ENCODE data around the gene CELF4. TPM values are rescaled to one million over a fixed set of nuclear protein-coding genes. Genes with fewer than 3 reads are reported as not detected.
A peak's percentile ranks its signal among the peaks of the same experiment; 100 is the strongest.

The CELF4 gene
- 29.2 TPM for polyA plus RNA-seq (2012; ENCODE audit: insufficient read depth, insufficient read length, low read depth)

DNA sequence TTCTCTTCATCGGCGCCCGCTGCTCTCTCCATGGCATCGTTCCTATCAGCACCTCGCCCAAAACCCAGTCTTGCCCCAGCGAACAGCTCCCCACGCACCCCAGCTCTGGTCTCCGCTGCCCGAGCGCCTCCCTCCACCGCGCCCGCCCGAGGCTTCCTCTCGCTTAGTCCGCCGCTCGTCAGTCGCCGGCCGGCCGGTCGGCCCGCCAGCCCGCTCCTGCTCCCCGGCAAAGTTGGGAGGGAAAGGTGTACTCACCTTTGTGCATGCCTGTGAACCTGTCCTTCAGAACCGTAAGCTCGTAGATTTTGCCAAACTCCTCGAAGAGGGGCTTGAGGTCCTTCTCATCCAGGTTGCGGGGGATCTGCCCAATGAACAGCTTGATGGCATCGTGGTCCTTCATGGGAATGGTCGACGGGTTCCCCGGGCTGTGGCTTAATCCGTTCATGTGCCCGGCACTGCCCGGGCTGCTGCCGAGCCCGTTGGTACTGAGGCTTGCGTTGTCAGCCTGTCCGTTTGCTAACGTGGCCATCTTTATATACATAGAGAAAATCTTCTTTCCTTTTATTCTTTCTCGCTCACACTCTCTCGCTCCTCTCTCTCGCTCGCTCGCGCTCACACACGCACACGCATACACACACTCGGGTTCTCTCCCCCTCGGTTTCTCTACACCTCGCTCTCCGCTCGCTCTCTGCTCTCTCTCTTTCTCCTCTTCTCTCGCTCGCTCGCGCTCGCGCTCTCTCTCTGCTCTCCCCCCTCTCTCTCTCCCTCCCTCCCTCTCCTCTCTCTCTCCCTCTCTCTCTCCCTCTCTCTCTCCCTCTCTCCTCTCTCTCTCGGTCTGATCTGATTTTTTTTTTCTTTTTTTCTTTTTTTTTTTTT lies at the start of gene CELF4:
Gene CELF4, minus strand, starts transcription at position 698 of the 876 bp plus-strand sequence.
- Histone ChIP-seq H3K27me3 (no peaks in the 10 kb centered on the region), H3K36me3 (no peaks in the 10 kb centered on the region), H3K4me3 (ENCODE audit: low read depth, low read length) (peak within 1 kb of the TSS; percentile 77), H3K9me3 (no peaks in the 10 kb centered on the region), H3K4me1 (no peaks in the 10 kb centered on the region)
- TF ChIP-seq, protein P1, sequence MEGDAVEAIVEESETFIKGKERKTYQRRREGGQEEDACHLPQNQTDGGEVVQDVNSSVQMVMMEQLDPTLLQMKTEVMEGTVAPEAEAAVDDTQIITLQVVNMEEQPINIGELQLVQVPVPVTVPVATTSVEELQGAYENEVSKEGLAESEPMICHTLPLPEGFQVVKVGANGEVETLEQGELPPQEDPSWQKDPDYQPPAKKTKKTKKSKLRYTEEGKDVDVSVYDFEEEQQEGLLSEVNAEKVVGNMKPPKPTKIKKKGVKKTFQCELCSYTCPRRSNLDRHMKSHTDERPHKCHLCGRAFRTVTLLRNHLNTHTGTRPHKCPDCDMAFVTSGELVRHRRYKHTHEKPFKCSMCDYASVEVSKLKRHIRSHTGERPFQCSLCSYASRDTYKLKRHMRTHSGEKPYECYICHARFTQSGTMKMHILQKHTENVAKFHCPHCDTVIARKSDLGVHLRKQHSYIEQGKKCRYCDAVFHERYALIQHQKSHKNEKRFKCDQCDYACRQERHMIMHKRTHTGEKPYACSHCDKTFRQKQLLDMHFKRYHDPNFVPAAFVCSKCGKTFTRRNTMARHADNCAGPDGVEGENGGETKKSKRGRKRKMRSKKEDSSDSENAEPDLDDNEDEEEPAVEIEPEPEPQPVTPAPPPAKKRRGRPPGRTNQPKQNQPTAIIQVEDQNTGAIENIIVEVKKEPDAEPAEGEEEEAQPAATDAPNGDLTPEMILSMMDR (IDR thresholded peaks at IDR 0.05; ENCODE audit: low read depth, low read length): no peak
- peak; percentile 46 for DNase-seq

DNA sequence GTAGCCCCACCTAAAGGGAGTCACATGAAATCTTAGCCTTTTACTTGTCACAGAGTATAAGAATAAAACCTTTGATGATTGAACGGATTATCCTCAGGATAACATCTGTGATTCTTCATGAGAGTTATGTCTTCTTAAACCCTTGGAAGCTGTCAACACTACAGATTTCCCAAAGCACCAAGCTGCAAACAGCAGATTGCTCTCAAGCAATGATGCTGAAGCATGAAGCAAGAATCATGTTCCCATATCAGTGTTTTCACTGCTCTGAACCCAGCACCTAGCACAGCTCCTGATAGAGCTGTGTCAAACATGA lies 47.6 kb upstream of the CELF4 start:
- H3K4me1 ChIP-seq: no peaks in the 10 kb centered on the region
- H3K36me3 ChIP-seq: no peaks in the 10 kb centered on the region
- TF ChIP-seq, protein P1 (IDR thresholded peaks at IDR 0.05; ENCODE audit: low read depth, low read length): no peak
- H3K4me3 ChIP-seq (ENCODE audit: low read depth, low read length): no peak overlapping the region
- H3K9me3 ChIP-seq: no peaks in the 10 kb centered on the region
- H3K27me3 ChIP-seq: no peaks in the 10 kb centered on the region
- DNase-seq: no peak

DNA sequence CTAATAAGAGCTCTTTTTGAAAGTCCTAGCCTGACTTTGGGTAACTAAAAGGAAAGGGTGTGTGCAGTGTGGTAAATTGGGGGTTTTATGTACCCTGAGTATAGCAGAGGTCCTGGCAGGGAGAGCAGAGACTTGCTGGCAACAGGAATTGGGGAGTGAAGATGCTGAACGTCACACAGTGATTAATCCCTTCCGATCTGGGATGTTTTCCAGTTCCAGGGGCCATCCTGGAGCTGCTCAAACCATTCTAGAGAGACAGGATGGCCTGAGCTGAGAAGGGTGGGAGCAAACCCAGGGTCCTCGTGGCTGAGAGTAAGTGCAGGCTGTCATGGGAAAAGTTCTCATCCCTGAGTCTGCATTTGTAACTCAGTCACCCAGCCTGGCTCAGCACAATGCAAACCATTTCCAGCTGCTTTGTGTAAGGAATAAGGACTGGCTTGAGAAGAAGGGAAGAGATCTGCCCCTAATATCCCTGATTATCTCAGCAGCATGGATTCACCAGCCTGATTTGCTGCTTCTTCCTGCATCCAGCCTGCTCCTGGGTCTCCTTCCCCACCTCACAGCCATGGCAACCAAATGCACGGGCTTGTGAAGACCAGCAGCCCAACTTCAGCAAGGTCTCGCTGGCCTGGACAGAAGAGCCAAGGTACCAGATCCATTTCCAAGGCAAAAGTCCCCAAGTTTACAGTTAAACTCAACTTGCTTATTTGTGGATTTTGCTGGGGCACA lies 47.1 kb upstream of the CELF4 start:
- no peak overlapping the region for H3K4me3 ChIP-seq (ENCODE audit: low read depth, low read length)
- H3K27me3 ChIP-seq: no peaks in the 10 kb centered on the region
- no peak for DNase-seq
- TF ChIP-seq, protein P1 (IDR thresholded peaks at IDR 0.05; ENCODE audit: low read depth, low read length): no peak
- H3K36me3 ChIP-seq: no peaks in the 10 kb centered on the region
- no peaks in the 10 kb centered on the region for H3K4me1 ChIP-seq
- no peaks in the 10 kb centered on the region for H3K9me3 ChIP-seq

DNA sequence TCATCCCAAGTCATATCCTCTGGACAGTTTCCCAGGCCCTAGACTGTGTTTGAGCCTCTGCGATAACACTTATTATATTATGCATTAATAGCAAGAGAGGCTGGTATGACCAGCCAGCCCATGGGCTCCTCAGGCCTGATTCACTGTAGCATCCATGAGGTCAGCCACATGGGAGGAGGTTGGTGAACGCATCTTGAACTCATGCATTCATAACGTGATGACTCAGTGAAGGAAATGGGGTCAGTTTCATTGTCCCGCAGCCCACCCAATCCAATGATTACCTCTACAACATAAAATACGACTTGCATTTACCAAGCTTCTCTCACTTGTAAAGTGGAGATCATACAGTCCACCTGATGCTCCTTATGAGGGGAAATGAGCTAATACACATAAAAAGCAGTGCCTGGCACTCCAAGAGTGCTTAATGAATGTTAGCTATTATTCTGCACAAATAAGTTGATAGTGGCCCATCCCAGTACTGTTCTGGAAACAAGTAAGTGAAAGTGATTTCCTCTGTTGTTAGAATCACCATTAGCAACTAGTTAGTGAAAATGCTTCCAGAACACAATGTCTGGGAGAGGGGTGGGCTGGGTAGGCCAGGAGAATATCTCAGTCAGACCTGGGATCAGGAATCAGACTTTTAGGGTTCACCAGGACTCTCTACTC lies 46.1 kb upstream of the CELF4 start:
- DNase-seq: peak; percentile 6
- Histone ChIP-seq H3K9me3 (no peaks in the 10 kb centered on the region), H3K4me3 (ENCODE audit: low read depth, low read length) (no peak overlapping the region), H3K36me3 (no peaks in the 10 kb centered on the region), H3K4me1 (no peaks in the 10 kb centered on the region), H3K27me3 (no peaks in the 10 kb centered on the region)
- TF ChIP-seq, protein P1 (IDR thresholded peaks at IDR 0.05; ENCODE audit: low read depth, low read length): no peak

DNA sequence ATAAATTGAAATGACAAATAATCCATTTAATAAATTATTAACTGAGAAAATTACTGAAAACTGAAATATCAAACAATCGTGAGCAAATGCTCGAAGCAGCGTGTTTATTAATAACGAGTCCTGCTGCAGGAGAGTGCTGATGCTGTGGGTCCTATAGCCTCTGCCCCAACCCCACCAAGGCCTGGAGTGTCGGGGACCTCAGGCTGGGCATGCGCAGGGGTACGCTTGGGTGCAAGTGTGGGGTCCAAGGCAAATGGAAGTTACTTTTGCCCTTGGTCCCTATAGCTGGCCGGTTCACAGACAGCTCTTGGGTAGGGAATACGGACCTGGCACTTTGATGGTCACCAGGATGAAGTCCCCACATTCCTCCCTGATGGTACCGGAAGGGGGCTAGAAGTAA lies 43.3 kb upstream of the CELF4 start:
- no peak for DNase-seq
- Histone ChIP-seq H3K4me1 (no peaks in the 10 kb centered on the region), H3K27me3 (no peaks in the 10 kb centered on the region), H3K9me3 (no peaks in the 10 kb centered on the region), H3K4me3 (ENCODE audit: low read depth, low read length) (no peak overlapping the region), H3K36me3 (no peaks in the 10 kb centered on the region)
- TF ChIP-seq, protein P1 (IDR thresholded peaks at IDR 0.05; ENCODE audit: low read depth, low read length): no peak
